Ovary (tissue), 3 donors: Measurements from ENCODE around the gene ZNF432.
A peak's percentile ranks its signal among the peaks of the same experiment; 100 is the strongest.

ENCODE experiments used
- POLR2A ChIP-seq: fragments of 450-650 bp; IDR thresholded peaks from one replicate; pipeline ENCODE4 v1.6.1; 2017; ENCODE audit warnings: antibody characterized with exemption, mild to moderate bottlenecking, moderate library complexity
- TF ChIP-seq, protein P1 (sequence below), 3 donors: fragments of 450-650 bp in 2 of 3; fragments of 200-600 bp in 1 of 3; IDR thresholded peaks; one replicate each; pipeline versions ENCODE4 v1.5.1 to v1.8.0; 2016 to 2022; ENCODE audit warnings: antibody characterized with exemption in 3 of 3, mild to moderate bottlenecking in 1 of 3
- donor health status: DM: no; HTN: no; CAD: no.

DNA sequence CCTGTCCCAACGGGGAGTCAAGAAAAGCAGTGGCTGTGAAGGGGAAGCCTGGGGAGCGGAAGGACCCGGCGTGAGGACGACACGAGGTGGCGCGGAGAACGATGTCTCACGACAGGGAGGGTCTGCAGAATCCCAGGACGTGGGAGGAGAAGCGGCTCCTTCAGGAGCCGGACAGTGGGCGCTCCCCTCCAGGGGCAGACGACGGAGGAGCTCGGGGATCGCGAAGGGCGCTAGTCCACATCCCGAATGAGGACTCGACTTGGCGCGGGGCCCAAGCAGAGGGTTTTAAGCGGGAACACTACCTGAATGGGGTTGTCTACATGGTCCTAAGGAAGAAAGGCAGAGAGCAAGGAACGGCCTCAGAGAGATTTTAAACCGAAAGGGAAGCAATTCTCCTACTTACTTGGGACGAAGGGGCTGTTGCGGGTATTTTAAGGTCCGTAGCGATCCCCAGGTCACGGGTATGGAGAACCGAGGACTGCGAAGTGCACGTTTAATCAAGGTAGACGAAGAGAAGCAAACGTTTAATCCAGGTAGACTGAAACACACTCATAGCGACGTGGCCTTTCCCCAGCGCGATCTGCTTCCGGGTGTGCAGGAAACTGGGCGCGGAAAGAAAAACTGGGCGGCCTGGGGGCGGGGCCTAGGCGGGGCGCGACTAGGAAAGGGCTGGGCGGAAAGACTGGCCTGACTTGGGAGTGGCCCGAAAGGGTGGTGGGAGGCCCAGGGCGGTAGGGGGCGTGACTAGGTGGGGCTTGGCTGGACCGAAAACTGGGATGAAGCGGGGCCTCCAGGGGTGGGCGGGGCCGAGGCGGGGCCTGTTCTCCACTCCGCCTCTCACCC, 46.8 kb upstream of the ZNF432 start, which contains the start of gene ZNF841:
- TF ChIP-seq, protein P1, sequence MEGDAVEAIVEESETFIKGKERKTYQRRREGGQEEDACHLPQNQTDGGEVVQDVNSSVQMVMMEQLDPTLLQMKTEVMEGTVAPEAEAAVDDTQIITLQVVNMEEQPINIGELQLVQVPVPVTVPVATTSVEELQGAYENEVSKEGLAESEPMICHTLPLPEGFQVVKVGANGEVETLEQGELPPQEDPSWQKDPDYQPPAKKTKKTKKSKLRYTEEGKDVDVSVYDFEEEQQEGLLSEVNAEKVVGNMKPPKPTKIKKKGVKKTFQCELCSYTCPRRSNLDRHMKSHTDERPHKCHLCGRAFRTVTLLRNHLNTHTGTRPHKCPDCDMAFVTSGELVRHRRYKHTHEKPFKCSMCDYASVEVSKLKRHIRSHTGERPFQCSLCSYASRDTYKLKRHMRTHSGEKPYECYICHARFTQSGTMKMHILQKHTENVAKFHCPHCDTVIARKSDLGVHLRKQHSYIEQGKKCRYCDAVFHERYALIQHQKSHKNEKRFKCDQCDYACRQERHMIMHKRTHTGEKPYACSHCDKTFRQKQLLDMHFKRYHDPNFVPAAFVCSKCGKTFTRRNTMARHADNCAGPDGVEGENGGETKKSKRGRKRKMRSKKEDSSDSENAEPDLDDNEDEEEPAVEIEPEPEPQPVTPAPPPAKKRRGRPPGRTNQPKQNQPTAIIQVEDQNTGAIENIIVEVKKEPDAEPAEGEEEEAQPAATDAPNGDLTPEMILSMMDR (IDR thresholded peaks at IDR 0.05), result no peak
- peak; percentile 29 for TF ChIP-seq POLR2A
